ENCODE data around the gene PIP5K1B.

- TF ChIP-seq CTCF (conservative IDR thresholded peaks at IDR 0.05; ENCODE audit: low read depth, low read length) (no peak), EZH2 (IDR thresholded peaks at IDR 0.05; ENCODE audit: borderline replicate concordance, low read depth, low read length, poor library complexity, severe bottlenecking) (no peak)
Measured at GRCh38 chr9:68771376-68771775, 66.3 kb downstream of the PIP5K1B start.
